WTC11 (cell line): Measurements from ENCODE around the gene RETSAT.

Experiments used
- CBFB ChIP-seq: sonication (generic); formaldehyde crosslinking; IDR thresholded peaks from 2 replicates; pipeline ENCODE4 v1.8.1; 2022; ENCODE audit warnings: mild to moderate bottlenecking, low read depth, missing genetic modification reagents
- FOXK1 ChIP-seq: sonication (generic); formaldehyde crosslinking; IDR thresholded peaks from 2 replicates; pipeline ENCODE4 v1.8.0; 2022; ENCODE audit warnings: mild to moderate bottlenecking, moderate library complexity, missing genetic modification reagents
- GABPB1 ChIP-seq: sonication (generic); formaldehyde crosslinking; IDR thresholded peaks from 2 replicates; pipeline ENCODE4 v1.8.1; 2023; ENCODE audit warnings: mild to moderate bottlenecking, missing genetic modification reagents
- HMGXB4 ChIP-seq: sonication (generic); formaldehyde crosslinking; IDR thresholded peaks from 2 replicates; pipeline ENCODE4 v1.8.1; 2023; ENCODE audit warnings: mild to moderate bottlenecking, moderate library complexity, missing genetic modification reagents
- NFATC4 ChIP-seq: fragments of 250-450 bp; sonication (Bioruptor Pico); IDR thresholded peaks from 2 replicates; pipeline ENCODE4 v1.9.0; 2021; ENCODE audit warnings: mild to moderate bottlenecking
- NR3C1 ChIP-seq: sonication (generic); formaldehyde crosslinking; conservative IDR thresholded peaks from 2 replicates; pipeline ENCODE4 v1.8.1; 2023; ENCODE audit warnings: low read depth, mild to moderate bottlenecking, missing genetic modification reagents
- ZBTB21 ChIP-seq: sonication (generic); formaldehyde crosslinking; IDR thresholded peaks from 2 replicates; pipeline ENCODE4 v1.8.1; 2023; ENCODE audit warnings: mild to moderate bottlenecking, missing genetic modification reagents, borderline replicate concordance
- ZNF281 ChIP-seq: sonication (generic); formaldehyde crosslinking; IDR thresholded peaks from 2 replicates; pipeline ENCODE4 v1.8.0; 2023; ENCODE audit warnings: mild to moderate bottlenecking, missing genetic modification reagents
- TF ChIP-seq, protein P1 (sequence below): sonication (generic); formaldehyde crosslinking; IDR thresholded peaks from 2 replicates; pipeline ENCODE4 v1.8.1; 2023; ENCODE audit warnings: mild to moderate bottlenecking, missing genetic modification reagents
- TF ChIP-seq, protein P2 (sequence below): fragments of 200-600 bp; IDR thresholded peaks from 2 replicates; pipeline ENCODE4 v1.8.0; 2022; ENCODE audit warnings: antibody characterized with exemption
- TF ChIP-seq, protein P3 (sequence below): sonication (generic); formaldehyde crosslinking; IDR thresholded peaks from 2 replicates; pipeline ENCODE4 v1.8.0; 2022; ENCODE audit warnings: mild to moderate bottlenecking, missing genetic modification reagents

GRCh38 chr2:85344356-85344954, 9.9 kb downstream of the RETSAT start:
- TF ChIP-seq CBFB (CRISPR knock-in tag) (no peak), FOXK1 (CRISPR knock-in tag) (no peak), NFATC4 (CRISPR knock-in tag) (no peak), HMGXB4 (CRISPR knock-in tag) (no peak), NR3C1 (CRISPR knock-in tag) (no peak), GABPB1 (CRISPR knock-in tag) (no peak), ZNF281 (CRISPR knock-in tag) (no peak), ZBTB21 (no peak)
- TF ChIP-seq, protein P1, sequence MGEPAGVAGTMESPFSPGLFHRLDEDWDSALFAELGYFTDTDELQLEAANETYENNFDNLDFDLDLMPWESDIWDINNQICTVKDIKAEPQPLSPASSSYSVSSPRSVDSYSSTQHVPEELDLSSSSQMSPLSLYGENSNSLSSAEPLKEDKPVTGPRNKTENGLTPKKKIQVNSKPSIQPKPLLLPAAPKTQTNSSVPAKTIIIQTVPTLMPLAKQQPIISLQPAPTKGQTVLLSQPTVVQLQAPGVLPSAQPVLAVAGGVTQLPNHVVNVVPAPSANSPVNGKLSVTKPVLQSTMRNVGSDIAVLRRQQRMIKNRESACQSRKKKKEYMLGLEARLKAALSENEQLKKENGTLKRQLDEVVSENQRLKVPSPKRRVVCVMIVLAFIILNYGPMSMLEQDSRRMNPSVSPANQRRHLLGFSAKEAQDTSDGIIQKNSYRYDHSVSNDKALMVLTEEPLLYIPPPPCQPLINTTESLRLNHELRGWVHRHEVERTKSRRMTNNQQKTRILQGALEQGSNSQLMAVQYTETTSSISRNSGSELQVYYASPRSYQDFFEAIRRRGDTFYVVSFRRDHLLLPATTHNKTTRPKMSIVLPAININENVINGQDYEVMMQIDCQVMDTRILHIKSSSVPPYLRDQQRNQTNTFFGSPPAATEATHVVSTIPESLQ (CRISPR knock-in tag) = no peak
- TF ChIP-seq, protein P2, sequence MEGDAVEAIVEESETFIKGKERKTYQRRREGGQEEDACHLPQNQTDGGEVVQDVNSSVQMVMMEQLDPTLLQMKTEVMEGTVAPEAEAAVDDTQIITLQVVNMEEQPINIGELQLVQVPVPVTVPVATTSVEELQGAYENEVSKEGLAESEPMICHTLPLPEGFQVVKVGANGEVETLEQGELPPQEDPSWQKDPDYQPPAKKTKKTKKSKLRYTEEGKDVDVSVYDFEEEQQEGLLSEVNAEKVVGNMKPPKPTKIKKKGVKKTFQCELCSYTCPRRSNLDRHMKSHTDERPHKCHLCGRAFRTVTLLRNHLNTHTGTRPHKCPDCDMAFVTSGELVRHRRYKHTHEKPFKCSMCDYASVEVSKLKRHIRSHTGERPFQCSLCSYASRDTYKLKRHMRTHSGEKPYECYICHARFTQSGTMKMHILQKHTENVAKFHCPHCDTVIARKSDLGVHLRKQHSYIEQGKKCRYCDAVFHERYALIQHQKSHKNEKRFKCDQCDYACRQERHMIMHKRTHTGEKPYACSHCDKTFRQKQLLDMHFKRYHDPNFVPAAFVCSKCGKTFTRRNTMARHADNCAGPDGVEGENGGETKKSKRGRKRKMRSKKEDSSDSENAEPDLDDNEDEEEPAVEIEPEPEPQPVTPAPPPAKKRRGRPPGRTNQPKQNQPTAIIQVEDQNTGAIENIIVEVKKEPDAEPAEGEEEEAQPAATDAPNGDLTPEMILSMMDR = no peak
- TF ChIP-seq, protein P3, sequence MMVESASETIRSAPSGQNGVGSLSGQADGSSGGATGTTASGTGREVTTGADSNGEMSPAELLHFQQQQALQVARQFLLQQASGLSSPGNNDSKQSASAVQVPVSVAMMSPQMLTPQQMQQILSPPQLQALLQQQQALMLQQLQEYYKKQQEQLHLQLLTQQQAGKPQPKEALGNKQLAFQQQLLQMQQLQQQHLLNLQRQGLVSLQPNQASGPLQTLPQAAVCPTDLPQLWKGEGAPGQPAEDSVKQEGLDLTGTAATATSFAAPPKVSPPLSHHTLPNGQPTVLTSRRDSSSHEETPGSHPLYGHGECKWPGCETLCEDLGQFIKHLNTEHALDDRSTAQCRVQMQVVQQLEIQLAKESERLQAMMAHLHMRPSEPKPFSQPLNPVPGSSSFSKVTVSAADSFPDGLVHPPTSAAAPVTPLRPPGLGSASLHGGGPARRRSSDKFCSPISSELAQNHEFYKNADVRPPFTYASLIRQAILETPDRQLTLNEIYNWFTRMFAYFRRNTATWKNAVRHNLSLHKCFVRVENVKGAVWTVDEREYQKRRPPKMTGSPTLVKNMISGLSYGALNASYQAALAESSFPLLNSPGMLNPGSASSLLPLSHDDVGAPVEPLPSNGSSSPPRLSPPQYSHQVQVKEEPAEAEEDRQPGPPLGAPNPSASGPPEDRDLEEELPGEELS (CRISPR knock-in tag) = no peak
